ENCODE results near the gene TRMT2A.

The TRMT2A gene

GRCh38 chr22:20135265-20135664, 18.2 kb upstream of the TRMT2A start:
- no peak for DNase-seq

GRCh38 chr22:20133930-20134549, 17.0 kb upstream of the TRMT2A start:
- no peak for DNase-seq

- DNase-seq, result no peak
Measured at GRCh38 chr22:20132686-20133246, 15.7 kb upstream of the TRMT2A start.

- peak; percentile 40 for DNase-seq
Measured at GRCh38 chr22:20131859-20132685, 15.0 kb upstream of the TRMT2A start.

- no peak for DNase-seq
Measured at GRCh38 chr22:20131597-20131858, 14.5 kb upstream of the TRMT2A start, which contains the start of gene ZDHHC8. ZDHHC8 (plus strand) TSS chr22:20131804; CDS start chr22:20131948, 144 bp downstream.

- peak; percentile 82 for DNase-seq
Measured at GRCh38 chr22:20130731-20131596, 13.9 kb upstream of the TRMT2A start.

GRCh38 chr22:20130319-20130718, 13.3 kb upstream of the TRMT2A start:
- no peak for DNase-seq

GRCh38 chr22:20129747-20130014, 12.7 kb upstream of the TRMT2A start:
- DNase-seq, result no peak

- no peak for DNase-seq
Measured at GRCh38 chr22:20128902-20129746, 12.1 kb upstream of the TRMT2A start.

GRCh38 chr22:20128619-20128901, 11.5 kb upstream of the TRMT2A start:
- DNase-seq, result no peak

GRCh38 chr22:20127869-20128618, 11.0 kb upstream of the TRMT2A start:
- DNase-seq, result no peak

- no peak for DNase-seq
Measured at GRCh38 chr22:20127318-20127868, 10.4 kb upstream of the TRMT2A start.

GRCh38 chr22:20126284-20127029, 9.4 kb upstream of the TRMT2A start:
- DNase-seq, result no peak

- DNase-seq, result no peak
Measured at GRCh38 chr22:20125201-20126174, 8.5 kb upstream of the TRMT2A start.

GRCh38 chr22:20124083-20124787, 7.2 kb upstream of the TRMT2A start:
- DNase-seq, result no peak

- DNase-seq, result no peak
Measured at GRCh38 chr22:20123366-20124082, 6.5 kb upstream of the TRMT2A start.

GRCh38 chr22:20121856-20122415, 4.9 kb upstream of the TRMT2A start:
- DNase-seq, result no peak

All from right kidney (tissue), 1 donor.